ENCODE results near the gene IRF7.
A peak's percentile ranks its signal among the peaks of the same experiment; 100 is the strongest.

Gene IRF7

GRCh38 chr11:579830-580601, 35.7 kb downstream of the IRF7 start:
- no peak for DNase-seq

DNA sequence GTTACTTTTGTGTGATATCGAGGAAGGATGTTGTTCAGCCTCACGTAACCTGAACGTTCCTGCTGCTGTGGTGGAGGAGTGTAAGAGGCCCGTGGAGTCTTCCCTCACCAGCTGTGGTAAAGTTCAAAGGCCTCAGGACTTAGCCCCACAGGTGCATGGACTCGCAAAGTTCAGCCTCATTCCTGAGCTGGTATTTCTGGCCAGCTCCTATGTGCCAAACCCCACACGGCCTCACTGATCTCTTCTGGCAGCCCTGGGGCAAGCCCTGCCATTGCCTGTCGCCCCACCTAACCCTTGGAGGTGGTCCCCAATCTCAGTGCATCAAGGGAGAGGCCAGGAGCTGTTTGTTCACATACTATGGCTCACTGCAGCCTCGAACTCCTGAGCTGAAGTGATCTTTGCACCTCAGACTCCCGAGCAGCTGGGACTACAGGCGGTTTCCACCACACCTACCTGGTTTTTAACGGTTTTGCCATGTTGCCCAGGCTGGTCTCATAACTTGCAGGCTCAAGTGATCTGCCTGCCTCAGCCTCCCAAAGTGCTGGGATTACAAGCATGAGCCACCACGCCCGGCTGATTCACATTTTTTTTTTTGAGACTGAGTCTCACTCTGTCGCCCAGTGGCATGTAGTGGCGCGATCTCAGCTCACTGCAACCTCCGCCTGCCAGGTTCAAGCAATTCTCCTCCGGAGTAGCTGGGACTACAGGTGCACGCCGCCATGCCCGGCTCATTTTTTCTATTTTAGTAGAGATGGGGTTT, 37.3 kb downstream of the IRF7 start:
- DNase-seq = no peak

DNA sequence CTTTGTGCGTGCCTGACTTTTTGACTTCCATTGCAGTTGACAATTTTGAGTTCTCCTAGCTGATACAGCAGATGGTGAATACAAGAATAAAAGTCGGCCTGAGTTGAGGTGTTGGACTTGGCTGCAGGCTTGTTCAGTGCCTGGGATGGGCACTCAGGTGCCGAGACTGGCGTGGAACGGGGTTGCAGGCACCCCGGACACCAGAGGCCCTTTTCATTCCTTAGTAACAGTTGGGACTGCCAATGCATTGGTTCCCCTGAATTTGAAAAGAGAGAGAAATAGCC, 38.2 kb downstream of the IRF7 start:
- DNase-seq = no peak

DNA sequence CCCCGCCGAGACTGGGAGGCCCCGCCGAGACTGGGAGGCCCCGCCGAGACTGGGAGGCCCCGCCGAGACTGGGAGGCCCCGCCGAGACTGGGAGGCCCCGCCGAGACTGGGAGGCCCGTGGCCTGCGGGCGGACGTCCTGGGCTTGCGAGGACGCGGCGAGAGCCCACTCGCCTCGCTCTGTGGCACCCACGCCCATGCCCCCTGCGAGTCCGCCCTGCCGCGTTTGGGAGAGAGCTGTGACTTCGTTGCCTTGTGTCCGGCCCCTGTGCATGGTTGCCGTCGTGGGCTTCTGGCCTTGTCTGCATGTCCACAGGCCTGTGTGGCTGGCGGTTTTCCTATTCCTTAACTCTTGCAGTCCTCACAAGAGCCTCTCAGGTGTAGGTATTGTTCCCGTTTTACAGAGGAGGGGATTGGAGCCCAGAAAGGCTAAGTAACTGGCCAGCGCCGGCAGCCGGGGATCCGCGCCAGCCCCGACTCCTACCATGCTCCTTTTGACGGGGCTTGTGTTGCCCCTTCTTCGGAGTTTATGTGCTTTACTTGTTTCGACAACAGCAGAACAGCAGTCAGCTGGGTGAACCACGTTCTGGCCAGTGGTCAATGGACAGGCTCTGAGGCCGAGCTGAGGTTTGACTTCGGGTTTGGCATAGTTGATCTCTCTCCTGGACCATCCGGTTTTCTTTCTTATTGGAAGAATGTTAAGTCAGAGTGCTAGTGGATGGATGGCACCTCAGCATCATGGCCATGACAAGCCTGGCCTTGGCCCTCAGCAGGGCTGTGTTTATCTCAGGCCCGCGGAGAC, 38.7 kb downstream of the IRF7 start:
- DNase-seq = no peak

- DNase-seq = peak; percentile 96
Observed at GRCh38 chr11:575996-576768, 39.6 kb downstream of the IRF7 start, which contains the start of gene PHRF1. TSS of gene PHRF1 (plus strand) at chr11:576470. CDS start at chr11:581513, 5,043 bp downstream.

GRCh38 chr11:575313-575995, 40.3 kb downstream of the IRF7 start:
- no peak for DNase-seq

DNA sequence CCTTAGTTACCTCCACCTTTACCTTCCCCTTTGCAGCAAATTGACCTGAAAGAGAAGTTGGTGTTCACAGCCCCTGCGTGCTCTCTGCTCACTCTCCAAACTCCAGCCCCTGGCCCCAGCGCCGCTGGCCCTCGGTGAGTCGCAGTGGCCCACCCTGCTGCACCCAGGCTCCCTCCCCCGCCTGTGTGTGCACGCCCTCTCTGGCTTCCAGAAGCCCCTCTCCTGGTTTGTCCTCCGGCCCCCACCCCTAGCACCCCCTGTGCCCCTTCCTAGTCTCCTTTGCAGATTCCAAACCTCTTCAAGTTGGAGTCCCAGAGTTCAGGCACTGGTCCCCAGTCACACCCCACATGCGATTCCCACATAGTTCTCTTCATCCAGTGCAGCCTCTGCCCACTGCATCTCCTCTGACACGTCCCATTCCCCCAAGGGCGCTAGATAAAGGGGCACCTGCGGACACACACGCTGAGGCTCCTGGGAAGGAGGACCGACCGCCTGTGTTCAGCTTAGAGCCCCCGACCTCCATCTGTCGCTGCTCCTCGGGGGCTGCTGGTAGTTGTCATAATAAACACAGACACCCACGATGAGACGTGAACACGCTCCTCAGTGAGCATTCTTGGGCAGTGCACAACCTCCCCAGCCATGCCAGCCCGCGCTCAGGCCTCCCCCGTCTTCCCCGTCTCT, 41.0 kb downstream of the IRF7 start:
- peak; percentile 7 for DNase-seq

DNA sequence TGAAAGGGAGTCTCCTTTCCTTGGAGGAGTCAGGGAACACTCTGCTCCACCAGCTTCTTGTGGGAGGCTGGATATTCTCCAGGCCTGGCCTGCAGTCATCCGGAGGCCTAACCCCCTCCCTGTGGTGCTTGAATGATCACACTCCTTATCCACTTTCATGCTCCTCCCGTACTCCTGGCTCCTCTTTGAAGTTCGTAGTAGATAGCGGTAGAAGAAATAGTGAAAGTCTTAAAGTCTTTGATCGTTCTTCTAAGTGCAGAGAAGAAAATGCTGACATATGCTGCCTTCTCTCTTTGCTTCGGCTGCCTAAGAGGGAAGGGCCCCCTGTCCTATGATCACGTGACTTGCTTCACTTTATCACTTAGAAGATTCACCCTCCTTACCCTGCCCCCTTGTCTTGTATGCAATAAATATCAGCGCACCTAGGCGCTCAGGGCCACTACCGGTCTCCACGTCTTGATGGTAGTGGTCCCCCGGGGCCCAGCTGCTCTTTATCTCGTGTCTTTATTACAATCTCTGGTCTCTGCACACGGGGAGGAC, 41.6 kb downstream of the IRF7 start:
- DNase-seq = peak; percentile 54

- DNase-seq = no peak
Observed at GRCh38 chr11:573146-573759, 42.5 kb downstream of the IRF7 start.

- DNase-seq = no peak
Observed at GRCh38 chr11:571802-572185, 44.0 kb downstream of the IRF7 start.

- DNase-seq = peak; percentile 4
Observed at GRCh38 chr11:569158-569885, 46.4 kb downstream of the IRF7 start.

DNA sequence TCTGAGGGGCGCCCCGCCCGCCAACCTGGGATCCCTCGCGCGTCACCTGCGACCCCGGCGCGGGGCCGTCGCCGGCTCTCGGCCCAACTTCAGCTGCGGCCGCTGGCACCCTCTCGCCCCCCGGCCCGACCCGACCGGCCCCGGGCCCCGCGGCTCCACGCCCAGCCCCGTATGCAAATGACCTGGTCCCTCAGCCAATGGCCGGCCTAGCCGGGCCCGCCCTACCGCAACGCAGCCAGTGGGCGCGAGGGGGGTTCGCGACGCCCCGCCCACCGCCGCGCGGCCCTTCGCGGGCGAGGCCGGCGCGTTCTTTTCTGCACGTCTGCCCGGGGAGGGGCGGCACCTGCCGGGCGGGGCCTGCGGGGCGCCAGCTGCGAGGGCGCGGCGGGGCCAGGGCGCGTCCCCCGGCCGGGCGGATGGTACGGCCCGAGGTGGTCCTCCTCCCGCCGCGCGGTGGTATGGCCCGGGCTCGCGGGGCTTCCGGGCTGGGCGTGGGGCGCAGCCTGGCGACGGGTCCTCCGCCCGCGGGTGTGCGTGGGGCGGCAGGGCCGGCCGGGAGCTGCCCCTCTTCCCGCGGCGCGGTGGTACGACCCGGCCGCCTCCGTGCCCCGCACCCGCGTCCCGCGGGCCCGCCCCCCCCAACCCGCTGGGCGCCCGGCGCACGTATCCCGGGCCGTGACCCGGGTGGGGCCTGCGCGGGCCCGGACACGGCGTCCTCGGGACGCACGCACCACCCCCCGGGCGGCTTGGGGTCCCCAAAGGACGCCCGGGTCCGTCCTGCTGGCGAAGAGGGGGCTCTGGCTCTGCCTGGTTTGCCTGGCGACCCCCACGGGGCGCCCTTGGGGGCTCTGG, 47.2 kb downstream of the IRF7 start:
- peak; percentile 95 for DNase-seq

DNA sequence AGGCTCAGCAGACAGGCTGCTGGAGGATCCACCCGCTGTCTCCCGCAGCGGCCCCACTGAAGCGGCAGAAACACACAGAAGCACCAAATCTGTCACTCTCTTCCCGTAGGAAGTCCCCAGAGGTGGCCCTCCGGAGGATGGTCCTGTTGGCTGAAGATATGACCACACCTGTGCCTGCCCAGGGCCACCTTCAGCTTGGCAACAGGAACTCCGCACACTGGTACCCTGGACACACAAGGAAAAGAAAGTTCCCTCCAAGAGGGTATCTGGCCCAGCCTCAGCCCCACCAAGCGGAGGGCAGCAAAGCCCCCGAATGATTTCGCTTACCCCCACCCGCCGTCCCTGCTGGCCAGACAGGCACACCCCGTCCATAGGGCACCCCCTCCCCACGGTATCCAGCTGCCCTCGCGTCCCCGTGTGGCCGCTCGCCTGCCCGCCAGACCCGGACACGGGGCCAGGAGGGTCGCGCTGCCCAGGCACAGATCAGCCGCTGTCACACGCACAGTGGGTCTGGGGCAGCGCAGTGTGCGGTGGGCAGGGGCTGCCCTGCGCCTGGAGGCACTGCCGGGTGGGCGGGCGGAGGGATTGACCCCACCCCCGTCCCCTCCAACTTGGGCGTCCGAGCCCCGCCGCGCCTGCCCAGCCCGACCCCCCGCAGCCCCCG, 48.0 kb downstream of the IRF7 start:
- peak; percentile 21 for DNase-seq

- no peak for DNase-seq
Observed at GRCh38 chr11:567011-567628, 48.6 kb downstream of the IRF7 start.

- DNase-seq = no peak
Observed at GRCh38 chr11:565921-566509, 49.7 kb downstream of the IRF7 start.

- DNase-seq = no peak
Observed at GRCh38 chr11:563812-564578, 51.8 kb downstream of the IRF7 start.
